ENCODE measurements around the gene CCDC33. TPM values are rescaled to one million over a fixed set of nuclear protein-coding genes. Genes with fewer than 3 reads are reported as not detected.

CCDC33 gene
- total and polyA plus RNA-seq, 10 donors: 0.08 TPM; not detected in 9

DNA sequence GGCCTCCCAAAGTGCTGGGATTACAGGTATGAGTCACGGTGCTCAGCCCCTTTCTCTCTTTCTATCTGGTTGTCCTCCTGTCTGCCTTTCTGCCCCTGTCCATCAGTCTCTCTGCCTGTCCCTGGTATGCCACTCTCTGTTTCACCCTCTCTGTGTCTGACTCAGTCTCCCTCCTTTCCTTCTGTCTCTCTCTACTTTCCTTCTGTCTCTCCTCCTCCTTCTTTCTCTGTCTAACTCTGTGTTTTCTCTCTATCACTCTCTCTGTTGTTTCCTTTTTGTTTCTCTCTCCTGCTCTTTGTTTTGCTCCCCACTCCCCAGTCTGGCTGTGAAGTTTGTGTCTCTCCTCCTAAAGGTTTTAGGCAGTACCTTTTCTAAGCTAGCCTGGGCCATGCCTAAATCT is 24.5 kb upstream of the CCDC33 start:
- no peak overlapping the region for H3K4me3 ChIP-seq
- H3K27ac ChIP-seq: no peak overlapping the region
- H3K27me3 ChIP-seq (replicated peaks in 1 of 7): peaks cover 0 to 29% (median 0%) of the 10 kb centered on the region in 7 donors
- peaks cover 0 to 26% (median 1%) of the 10 kb centered on the region in 6 donors for H3K4me1 ChIP-seq
- intact Hi-C loops (cut with DNase I; ENCODE audit: low total_unique reads): no loop called here
- no peaks in the 10 kb centered on the region for H3K9me3 ChIP-seq
- DNase-seq: no peak
- TF ChIP-seq POLR2A (IDR thresholded peaks at IDR 0.05) (no peak), POLR2AphosphoS5 (IDR thresholded peaks at IDR 0.05) (no peak)
- TF ChIP-seq, protein P1, sequence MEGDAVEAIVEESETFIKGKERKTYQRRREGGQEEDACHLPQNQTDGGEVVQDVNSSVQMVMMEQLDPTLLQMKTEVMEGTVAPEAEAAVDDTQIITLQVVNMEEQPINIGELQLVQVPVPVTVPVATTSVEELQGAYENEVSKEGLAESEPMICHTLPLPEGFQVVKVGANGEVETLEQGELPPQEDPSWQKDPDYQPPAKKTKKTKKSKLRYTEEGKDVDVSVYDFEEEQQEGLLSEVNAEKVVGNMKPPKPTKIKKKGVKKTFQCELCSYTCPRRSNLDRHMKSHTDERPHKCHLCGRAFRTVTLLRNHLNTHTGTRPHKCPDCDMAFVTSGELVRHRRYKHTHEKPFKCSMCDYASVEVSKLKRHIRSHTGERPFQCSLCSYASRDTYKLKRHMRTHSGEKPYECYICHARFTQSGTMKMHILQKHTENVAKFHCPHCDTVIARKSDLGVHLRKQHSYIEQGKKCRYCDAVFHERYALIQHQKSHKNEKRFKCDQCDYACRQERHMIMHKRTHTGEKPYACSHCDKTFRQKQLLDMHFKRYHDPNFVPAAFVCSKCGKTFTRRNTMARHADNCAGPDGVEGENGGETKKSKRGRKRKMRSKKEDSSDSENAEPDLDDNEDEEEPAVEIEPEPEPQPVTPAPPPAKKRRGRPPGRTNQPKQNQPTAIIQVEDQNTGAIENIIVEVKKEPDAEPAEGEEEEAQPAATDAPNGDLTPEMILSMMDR (IDR thresholded peaks at IDR 0.05 in 8 of 11, conservative IDR thresholded peaks at IDR 0.05 in 3 of 11): no peak
- 88 to 100% (median 91%) methylated on average over 1 of the region's 1 CpG for WGBS, 5 donors
- no peaks in the 10 kb centered on the region for H3K36me3 ChIP-seq

DNA sequence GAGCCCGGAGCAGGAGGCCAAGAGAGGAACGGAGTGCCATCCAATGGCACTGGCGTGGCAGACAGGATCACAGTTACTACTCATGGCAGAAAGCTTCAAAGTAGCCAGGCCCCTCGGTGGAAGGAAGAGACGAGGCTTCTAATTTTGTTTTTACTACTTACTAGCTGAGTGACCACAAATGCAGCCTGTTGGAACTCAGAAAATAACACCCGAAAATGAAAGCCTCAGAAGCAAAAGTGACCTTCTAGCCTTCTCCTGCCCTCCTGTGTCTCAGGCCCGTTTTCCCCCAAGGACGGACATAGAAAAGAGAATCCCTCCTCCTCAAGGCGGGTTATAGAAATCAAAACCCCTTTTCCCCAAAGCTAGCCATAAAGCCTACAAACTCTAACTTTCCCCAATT is 23.6 kb upstream of the CCDC33 start:
- Histone ChIP-seq H3K27ac (no peak overlapping the region), H3K4me1 (peaks cover 0 to 18% (median 1%) of the 10 kb centered on the region in 6 donors), H3K36me3 (no peaks in the 10 kb centered on the region), H3K4me3 (no peak overlapping the region), H3K27me3 (replicated peaks in 1 of 7) (peaks cover 0 to 29% (median 0%) of the 10 kb centered on the region in 7 donors), H3K9me3 (no peaks in the 10 kb centered on the region)
- DNase-seq: no peak
- intact Hi-C loops (cut with DNase I; ENCODE audit: low total_unique reads): no loop called here
- TF ChIP-seq POLR2A (IDR thresholded peaks at IDR 0.05): no peak
- TF ChIP-seq, protein P1 (IDR thresholded peaks at IDR 0.05 in 8 of 11, conservative IDR thresholded peaks at IDR 0.05 in 3 of 11): no peak
- no peak for TF ChIP-seq POLR2AphosphoS5 (IDR thresholded peaks at IDR 0.05)
- WGBS, 5 donors: 80 to 87% (median 81%) methylated on average over 9 of the region's 9 CpGs

DNA sequence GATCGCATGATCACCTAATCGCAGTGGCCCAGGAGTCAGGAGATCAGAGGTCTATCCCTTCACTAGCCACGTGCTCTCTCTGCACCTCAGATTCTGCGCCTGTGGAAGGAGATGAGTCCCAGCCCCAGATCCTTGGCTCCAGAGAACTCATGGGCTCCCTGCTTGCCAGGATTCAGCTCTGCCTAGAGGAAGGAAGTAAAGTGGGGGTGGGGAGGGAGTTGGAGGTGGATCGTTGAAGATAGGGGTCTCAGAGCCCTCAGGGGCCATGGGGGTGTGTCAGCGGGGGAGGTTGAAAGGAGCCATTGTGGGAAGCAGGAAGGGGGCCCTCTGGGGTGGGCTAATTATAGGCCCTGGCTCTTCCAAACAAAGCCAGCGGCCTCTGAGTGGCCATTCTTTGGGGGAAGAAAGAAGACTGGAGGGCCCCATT is 22.3 kb upstream of the CCDC33 start:
- TF ChIP-seq, protein P1 (IDR thresholded peaks at IDR 0.05 in 8 of 11, conservative IDR thresholded peaks at IDR 0.05 in 3 of 11): no peak
- TF ChIP-seq POLR2AphosphoS5 (IDR thresholded peaks at IDR 0.05): no peak
- H3K9me3 ChIP-seq: no peaks in the 10 kb centered on the region
- no peak overlapping the region for H3K27ac ChIP-seq
- no peaks in the 10 kb centered on the region for H3K36me3 ChIP-seq
- peaks cover 0 to 26% (median 0%) of the 10 kb centered on the region in 7 donors for H3K27me3 ChIP-seq (replicated peaks in 1 of 7)
- 54 to 70% (median 62%) methylated on average over 7 of the region's 7 CpGs for WGBS, 5 donors
- H3K4me3 ChIP-seq: no peak overlapping the region
- DNase-seq: no peak
- H3K4me1 ChIP-seq: peaks cover 0 to 14% (median under 1%) of the 10 kb centered on the region in 6 donors
- intact Hi-C loops (cut with DNase I; ENCODE audit: low total_unique reads): no loop called here

DNA sequence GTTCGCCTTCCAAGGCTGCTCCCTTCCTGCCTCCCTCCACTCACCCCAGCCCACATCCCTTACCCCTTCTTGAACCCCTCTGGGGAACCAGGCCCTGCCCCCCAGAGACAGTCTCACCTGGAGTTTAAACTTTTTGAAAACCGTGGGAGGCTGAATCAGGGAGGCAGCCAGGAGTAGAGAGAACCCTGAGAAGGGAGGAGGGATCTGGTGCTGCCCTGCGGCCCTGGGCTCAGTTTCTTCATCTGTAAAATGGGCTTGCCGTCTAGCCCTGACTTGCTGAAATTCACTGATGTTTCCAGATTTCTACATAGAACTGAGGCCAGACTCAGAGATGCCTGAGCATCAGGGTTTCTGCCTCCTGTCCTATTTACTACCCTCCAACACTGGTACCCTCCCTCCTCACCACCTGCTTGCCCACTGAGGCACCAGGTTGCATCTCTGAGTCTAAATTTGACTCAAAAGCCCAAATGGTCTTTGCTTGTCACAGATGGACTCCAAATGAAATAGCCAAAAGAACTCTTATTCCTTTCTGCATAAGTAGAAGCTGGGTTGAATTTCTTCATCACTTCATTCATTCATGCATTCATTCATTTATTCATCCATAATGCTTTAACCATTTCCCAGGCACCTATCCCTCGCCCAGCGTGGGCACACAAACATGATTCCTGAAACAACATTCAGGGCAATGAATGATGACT is 21.7 kb upstream of the CCDC33 start:
- no peak for DNase-seq
- Histone ChIP-seq H3K27me3 (replicated peaks in 1 of 7) (peaks cover 0 to 25% (median 0%) of the 10 kb centered on the region in 7 donors), H3K27ac (no peak overlapping the region), H3K9me3 (no peaks in the 10 kb centered on the region), H3K4me1 (peaks cover 0 to 8% (median 0%) of the 10 kb centered on the region in 6 donors), H3K36me3 (no peaks in the 10 kb centered on the region), H3K4me3 (no peak overlapping the region)
- TF ChIP-seq POLR2AphosphoS5 (IDR thresholded peaks at IDR 0.05) (no peak), POLR2A (IDR thresholded peaks at IDR 0.05) (no peak)
- TF ChIP-seq, protein P1 (IDR thresholded peaks at IDR 0.05 in 8 of 11, conservative IDR thresholded peaks at IDR 0.05 in 3 of 11): no peak
- intact Hi-C loops (cut with DNase I; ENCODE audit: low total_unique reads): no loop called here
- 72 to 87% (median 77%) methylated on average over 6 of the region's 6 CpGs for WGBS, 5 donors

All from spleen (tissue), 11 donors.